GM19239 (cell line): ENCODE results near the gene CEPT1.

Experiments used
- DNase-seq: peaks from one replicate; pipeline ENCODE4 v3.0.0; 2011; ENCODE audit warnings: low spot score; ENCODE audit not compliant: insufficient read length
- FAIRE-seq: peaks from 2 replicates; lab custom pipeline; 2011; peaks lifted over from hg19 to GRCh38; lab: Jason Lieb, UNC

The CEPT1 gene

DNA sequence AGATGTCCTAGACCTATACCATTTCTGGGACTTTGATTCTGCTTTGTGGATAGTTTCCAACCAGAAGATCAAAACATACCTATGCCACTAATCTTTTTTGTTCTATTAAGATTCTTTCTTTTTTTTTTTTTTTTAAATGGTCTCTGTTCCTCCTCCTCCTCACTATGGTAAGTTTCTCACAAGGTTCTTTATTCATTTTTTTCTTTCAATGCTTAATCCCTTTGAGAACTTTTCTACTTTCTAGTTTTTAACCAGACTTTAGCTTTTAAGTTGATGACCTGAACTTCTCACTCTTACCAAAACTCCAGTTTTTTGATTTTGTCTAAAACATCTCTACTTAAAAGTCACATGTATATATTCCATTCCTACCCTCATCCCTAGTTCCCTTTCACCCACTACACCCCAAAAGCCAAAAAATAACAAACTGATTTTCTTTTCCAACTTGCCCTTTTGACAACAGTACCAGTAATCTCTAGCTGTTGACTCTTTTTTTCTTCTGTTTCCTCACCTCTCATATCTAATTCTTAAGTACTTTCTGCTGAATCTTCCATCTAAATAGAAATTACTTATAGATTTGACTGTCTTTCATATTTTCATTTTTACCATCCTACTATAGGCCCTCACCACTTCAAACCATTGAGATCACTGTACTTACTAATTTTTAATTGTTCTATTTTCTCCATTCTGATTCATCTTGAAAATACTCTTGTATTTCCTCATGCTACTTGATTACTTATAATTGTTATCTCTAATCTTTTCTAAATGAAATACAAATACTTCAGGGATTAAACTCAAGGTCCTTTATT lies 6.1 kb downstream of the CEPT1 start:
- peak; percentile 71 for FAIRE-seq
- no peak for DNase-seq

DNA sequence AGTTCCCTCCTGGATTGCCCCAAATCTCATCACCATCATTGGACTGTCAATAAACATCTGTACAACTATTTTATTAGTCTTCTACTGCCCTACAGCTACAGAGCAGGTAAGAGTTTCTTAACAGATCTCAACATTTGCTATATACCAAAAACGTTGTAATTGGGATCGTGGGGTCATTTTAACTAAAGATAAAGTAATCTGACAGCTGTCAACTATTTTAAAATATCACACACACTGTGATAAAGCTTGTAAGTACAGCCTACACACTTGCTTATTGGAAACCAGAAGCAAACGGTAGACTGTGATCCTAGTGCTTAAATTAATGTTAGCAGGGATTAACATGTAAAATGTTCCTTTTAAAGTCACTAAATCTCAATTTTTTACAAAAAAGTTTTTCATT lies 7.9 kb downstream of the CEPT1 start:
- no peak for FAIRE-seq
- DNase-seq, result no peak

DNA sequence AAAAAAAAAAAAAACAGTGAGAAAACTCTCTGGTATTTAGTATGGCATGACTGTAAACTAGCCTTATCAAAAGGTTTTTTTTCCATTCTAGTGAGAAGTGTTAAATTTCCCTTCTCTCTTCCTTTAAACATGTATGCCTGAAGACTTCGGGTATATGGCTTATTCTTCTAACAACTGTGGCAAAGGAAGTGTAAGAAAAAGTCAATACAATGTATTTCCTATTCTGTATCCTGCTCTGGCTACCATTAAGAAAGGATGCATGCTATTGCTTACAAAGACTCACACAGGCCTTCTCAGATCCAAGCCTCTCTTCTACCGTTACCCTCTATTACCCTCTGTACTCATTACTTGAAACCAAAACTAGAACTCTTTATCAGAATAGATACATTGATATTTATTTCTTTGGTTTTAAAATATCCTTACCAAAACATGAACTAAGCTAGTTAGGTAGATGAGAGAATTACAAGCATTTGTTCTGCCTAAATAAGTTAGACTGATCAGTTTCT lies 8.4 kb downstream of the CEPT1 start:
- DNase-seq, result no peak
- peak; percentile 64 for FAIRE-seq

DNA sequence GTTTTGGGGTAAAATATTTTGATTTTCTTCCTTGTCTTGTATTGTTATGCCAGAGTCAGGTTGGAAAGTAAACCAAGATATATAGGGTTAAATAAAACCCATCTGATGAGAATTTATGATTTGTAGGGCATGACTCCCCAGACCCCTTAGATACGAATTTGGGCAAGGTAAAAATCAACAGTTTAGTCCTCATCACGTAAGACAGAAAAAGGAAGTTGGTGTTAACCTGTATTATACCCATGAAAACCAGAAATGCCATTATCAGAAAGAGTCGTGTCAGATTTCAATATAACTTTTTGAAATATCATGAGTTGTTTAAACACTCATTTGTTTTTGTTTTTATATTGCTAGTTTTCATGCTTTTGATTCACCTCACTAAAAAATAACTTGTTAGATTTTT lies 11.8 kb downstream of the CEPT1 start:
- no peak for DNase-seq
- no peak for FAIRE-seq

DNA sequence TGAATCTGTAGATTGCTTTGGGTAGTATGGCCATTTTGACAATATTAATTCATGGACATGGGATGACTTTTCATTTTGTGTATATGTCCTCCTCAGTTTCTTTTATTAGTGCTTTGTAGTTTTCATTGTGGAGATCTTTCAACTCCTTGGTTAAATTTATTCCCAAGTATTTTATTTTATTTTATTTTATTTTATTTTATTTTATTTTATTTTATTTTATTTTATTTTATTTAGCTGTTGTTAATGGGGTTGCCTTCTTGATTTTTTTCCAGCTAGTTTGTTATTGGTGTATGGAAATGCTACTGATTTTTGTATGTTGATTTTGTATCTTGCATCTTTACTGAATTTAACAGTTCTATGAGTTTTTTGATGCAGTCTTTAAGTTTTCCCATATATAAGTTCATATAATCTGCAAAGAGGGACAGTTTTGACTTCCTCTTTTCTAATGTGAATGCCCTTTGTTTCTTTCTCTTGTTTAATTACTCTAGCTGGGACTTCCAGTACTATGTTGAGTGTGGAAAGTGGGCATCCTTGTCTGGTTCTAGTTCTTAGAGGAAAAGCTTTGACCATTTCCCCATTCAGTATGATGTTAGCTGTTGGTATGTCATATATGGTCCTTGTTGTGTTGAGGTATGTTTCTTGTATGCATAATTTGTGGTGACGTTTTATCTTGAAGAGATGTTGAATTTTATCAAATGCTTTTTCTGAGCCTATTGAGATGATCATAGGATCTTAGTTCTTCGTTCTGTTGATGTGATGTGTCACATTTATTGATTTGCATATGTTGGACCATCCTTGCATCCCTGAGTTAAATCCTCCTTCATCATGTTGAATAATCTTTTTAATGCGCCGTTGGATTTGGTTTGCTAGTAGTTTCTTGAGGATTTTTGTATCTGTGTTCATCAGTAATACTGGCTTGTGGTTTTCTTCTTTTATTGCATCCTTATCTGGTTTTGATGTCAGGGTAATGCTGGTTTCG lies 14.3 kb downstream of the CEPT1 start:
- FAIRE-seq (peak; percentile 66), DNase-seq (no peak)

DNA sequence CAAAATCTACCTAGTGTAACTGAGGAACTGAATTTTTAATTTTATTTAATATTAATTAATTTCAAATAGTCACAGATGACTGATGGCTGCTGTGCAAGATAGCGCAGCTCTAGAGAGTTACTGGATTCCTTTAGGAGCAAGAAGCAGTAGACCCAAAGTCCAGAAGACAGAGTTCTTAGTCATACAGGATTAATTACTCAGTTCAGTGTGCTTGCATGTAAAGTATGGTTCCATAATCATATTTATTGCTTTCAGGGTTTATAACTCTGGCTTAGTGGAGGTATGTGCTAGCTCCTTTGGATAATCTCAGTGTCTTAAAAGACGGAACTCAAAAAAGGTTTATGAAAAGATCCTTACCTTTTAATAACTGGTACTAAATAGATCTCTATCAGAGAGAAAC lies 17.4 kb downstream of the CEPT1 start:
- FAIRE-seq (no peak), DNase-seq (no peak)

DNA sequence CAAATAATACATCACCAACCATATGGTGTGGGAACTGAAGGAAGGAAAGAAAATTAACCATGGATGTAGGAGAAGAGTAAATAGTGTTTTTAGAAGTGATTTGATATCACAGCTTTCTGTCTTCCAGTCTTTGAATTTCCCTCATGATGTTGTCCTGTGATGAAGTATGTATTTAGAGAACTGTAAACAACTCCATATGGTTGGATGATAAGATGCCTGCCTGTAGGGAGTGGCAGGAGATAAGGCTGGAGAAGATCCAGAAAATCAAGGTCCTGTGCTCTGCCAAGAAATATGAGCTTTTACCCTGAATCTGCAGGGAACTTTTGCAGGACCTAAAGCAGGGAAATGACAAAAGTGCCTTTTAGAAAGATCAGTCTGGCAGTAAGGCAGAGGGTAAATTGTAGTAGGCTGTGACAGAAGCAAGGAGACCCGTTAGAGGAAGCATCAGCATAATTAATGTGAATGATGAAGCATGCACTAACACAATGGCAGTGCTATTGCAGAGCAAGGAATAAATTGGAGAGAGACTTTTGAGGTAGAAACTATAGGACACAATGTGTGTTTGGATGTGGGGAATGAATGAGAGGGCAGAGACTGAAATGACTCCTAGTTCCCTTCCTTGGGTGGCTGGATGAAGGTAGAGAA lies 21.9 kb downstream of the CEPT1 start:
- FAIRE-seq, result no peak
- DNase-seq, result no peak

DNA sequence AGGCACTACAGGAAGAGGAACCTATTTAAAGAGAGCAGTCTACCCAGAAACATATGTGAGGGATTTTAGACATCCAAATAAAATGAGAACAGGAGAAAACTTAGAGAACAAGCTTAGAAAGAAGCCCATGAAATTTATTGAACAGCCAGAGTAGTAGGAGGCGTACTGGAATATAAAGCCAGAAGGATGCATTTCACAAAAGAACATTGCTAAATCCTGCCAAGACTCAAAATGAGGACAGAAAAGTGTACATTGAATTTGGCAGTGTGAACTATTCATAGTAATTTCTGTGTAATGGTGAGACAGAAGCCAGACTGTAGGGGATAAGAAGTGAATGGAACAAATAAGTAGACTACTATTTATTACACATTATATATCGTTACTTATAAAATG lies 22.5 kb downstream of the CEPT1 start:
- DNase-seq, result no peak
- peak; percentile 53 for FAIRE-seq

DNA sequence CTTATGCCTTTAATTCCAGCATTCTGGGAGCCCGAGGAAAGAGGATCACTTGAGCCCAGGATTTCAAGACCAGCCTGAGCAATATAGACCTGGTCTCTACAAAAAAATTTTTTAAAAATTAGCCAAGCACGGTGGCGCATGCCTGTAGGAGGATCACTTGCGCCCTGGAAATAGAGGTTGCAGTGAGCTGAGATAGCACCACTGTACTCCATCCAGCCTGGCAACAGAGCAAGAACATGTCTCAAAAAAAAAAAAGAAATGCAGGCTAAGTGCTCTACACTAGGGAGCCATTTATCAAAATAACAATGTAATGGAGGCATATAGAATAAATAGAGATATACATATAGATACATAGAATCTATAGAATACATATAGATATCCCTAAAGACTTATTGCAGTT lies 23.3 kb downstream of the CEPT1 start:
- DNase-seq (no peak), FAIRE-seq (no peak)

DNA sequence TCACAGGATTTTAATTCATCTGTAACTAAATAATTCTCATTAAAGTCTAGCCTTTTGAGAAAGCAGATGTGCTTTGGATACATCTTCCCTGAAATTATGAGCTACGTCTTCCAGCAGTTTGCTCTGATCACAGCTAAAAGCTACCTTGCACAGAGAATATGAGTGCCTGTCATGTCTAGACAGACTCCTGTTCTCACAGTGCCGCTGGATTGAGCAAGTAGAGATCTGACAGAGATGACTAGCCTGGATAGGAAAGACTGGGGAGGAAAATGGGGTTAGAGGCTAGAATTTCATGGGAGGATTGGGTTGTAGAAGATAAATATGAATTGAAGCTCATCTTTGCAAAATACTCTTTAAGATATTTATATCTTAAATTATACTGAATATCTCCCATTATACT lies 24.1 kb downstream of the CEPT1 start:
- DNase-seq (no peak), FAIRE-seq (no peak)

DNA sequence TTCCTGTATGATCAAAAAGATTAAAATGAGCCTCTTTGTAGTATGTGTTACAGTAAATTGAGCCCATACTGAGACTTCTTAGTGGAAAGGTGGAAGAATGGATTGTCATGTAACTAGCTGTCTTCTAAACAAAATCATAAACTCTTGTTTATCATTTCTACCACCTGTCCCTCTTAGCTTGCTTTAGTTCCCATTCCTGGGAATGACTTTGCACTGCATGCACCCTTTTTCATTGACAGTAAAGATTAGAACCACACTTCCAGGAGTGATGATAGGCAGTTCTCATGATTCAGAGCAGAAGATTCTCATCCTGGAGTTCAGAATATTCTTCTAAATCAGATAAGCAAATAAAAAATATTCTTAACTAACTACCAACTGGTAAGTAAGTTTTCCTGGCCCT lies 32.4 kb downstream of the CEPT1 start:
- FAIRE-seq, result no peak
- no peak for DNase-seq

DNA sequence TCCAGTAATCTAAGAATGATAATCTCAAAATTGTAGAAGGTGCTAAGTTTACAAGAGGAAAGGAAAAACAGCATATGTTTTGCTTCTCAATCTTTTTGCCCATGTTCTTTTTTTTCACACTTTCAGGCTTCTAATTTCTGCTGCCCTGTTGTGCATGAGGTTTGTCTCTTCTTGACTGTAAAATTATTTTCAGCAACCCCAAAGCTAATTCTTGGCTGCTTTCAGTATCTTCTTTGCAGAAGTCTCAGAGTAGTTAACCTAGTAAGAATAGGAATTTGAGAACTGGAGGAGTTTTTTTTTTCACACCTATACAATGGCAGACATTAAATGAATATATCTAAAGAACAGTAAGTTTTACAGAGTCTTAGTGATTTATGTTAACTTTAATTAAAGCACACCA lies 34.0 kb downstream of the CEPT1 start:
- DNase-seq, result no peak
- peak; percentile 42 for FAIRE-seq

DNA sequence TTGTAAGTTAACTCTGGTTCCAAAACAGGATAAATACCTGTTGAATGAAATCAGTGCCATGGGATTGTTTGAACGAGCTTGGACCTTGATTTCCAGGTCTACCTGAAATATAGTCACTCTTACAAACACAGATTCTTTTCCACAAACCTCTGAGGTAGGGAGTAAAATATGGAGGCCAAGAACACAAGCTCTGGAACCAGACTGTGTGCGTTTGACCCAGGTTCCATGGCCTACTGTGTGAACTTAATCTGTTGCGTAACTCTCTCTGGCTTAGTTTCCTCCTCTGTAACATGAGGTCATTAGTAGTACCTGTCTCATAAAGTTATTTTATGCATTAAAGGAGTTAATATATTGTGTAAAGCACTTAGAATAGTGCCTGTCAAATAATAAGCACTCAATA lies 35.3 kb downstream of the CEPT1 start:
- no peak for FAIRE-seq
- DNase-seq, result no peak

DNA sequence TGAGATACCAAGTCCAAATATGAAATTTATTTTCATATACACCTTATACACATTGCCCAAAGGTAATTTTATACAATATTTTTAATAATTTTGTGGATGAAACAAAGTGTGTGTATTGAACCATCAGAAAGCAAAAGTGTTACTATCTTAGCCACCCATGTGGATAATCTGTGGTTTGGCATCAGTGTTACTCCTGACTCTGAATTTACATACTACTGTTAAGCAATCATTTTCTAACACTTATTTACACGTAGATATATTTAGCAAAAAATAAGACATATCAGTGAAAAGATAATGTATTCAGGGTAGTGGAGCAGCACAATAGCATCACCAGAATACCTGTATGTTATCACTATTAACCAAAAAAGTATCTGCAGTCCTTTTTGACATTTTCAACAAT lies 36.7 kb downstream of the CEPT1 start:
- DNase-seq (no peak), FAIRE-seq (no peak)

DNA sequence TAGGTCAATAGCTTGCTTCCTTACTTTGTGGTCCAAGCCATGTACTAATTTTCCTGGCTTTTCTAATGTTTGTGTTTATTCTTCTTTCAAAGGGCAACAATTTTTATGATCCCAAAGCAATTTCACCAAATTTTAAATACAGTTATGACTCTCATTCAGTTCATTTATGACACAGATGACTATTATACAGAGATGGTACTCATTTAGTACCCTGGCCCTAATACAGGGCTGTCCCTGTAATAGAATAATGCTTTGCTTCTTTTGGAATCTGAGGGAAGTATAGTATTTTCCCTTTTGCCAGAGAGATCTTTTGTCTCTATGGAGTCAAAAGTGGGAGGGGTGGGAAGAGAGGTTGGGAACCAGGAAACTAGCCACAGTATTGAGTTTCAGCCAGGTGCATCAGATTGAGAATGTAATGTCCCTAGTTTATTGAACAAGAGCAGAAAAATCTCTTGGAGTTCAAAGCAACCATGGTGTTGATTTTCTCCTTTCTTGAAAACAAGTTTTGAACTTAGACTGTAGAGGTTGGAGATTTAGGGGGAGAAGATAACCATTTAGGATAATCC lies 40.0 kb downstream of the CEPT1 start:
- DNase-seq (no peak), FAIRE-seq (peak; percentile 57)

DNA sequence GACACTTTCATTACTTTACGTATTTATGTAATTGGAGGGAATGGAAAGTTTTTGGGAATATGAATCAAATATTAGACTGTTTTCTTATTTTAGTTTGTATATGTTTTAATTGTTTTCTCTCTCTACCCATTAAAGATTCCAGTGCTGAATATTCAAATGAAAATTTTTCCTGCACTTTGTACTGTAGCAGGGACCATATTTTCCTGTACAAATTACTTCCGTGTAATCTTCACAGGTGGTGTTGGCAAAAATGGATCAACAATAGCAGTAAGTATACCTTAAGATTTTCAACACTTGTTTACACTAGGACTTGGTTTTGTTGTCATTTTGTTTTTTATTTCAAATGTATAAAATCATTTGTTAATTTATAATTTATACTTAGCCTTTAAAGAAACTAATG lies 42.0 kb downstream of the CEPT1 start:
- FAIRE-seq (no peak), DNase-seq (no peak)

DNA sequence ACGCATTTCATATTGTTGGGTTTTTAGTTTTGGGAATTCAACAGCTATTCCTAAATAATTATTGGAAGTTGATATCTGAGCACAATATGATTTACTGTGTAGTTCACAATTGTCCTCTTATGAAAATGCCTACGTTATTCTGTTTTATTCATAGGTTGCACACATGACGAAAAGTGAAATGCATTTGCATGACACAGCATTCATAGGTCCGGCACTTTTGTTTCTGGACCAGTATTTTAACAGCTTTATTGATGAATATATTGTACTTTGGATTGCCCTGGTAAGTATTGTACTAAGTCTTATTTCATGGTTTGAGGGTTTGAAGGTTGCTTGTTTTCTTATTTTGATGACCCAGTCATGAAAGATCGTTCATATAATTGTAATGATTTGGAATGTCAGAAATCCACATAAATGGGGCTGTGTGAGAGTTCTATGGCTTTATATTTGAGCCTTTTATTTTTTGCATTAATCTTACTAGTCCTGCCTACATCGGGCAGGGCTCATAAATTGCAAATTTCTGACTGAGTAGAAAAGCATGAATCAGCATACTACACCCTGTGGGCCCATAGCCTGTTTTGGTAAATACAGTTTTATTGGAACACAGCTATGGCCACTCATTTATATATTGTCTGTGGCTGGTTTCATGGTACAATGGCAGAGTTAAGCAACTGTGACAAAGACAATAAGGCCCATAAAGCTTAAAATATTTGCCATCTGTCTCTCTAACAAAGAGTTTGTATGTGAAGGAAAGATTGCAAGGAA lies 43.5 kb downstream of the CEPT1 start:
- DNase-seq, result no peak
- peak; percentile 49 for FAIRE-seq

DNA sequence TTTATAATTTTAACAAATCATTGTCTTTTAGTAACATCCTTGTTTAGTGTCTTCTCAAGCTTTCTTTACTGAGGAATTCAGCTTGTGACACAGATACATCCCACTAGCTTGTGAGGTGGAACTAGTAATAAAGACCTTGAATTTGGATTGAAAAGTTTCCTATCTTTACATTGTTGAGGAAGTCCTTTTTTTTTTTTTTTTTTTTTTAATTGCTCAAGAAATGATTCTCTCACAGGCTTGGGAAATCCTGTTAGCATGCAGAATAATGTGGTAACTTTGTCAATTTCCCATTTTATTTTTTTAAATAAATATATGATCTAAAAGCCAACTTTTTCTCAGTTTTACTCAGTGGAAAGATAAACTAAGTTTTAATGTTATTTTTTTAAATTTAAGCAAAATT lies 44.6 kb downstream of the CEPT1 start:
- no peak for DNase-seq
- FAIRE-seq, result no peak

DNA sequence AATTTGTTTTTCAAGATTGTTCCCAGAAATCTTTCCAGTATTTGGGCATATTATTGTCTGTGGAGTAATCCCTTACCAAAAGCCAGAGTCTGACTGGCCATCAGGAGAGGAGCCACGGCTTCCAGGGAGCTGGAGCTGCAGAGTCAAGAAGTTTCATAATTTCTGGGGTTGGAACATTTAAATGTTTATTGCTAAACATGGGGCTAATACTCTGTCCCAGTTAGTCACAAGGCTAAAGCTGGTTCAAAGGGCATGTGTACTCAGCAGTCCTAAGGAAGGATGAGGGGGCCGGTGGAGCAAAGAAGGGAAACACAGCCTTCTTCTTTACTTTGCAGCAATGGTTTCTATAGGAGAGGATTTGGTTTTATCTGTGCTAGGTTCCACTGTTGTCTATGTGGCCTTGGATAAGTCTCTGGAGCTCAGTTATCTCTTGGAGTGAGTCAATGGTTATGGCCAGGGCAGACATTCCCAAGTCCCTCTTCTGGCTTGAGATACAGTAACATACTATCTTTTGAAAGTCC lies 51.0 kb downstream of the CEPT1 start:
- FAIRE-seq, result no peak
- no peak for DNase-seq
